Glomerular visceral epithelial cell (primary cell): Measurements from ENCODE around the gene RPL36.
"Not testable (repeated sequence)": the region's sequence is repeated elsewhere in the genome, so short reads cannot be mapped to it uniquely, and the experiment has no call there.

Experiments used
- DNase-seq: peaks from one replicate; pipeline ENCODE4 v3.0.0-alpha.2; 2016; ENCODE audit errors: extremely low spot score

The RPL36 gene

GRCh38 chr19:5690955-5691821 lies 1.1 kb downstream of the RPL36 start:
- DNase-seq = peak; percentile 61

GRCh38 chr19:5691822-5692722 lies 2.0 kb downstream of the RPL36 start:
- peak; percentile 30 for DNase-seq

DNA sequence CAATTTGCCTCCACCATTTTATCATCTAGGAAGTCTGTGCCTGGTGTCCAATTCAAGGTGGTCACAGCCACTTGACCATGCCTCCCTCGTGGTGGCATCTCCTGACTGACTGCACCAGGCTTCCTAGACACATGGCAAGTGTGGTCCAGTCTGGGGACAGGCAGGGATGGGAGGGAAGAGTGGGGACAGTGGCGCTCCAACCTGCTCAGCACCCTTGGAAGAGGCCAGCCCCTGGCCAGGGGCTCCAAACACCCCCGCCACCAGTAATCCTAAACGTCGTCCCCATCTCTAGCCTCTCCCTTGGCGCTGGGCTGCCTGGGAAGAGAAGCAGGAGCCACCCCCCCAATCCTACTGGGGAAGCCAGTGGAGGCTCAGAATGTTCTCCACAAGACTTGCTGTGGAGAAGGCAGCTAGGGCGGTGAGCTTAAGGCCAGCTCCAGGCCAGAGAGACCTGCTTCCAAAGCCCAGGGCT lies 2.7 kb downstream of the RPL36 start:
- DNase-seq = no peak

DNA sequence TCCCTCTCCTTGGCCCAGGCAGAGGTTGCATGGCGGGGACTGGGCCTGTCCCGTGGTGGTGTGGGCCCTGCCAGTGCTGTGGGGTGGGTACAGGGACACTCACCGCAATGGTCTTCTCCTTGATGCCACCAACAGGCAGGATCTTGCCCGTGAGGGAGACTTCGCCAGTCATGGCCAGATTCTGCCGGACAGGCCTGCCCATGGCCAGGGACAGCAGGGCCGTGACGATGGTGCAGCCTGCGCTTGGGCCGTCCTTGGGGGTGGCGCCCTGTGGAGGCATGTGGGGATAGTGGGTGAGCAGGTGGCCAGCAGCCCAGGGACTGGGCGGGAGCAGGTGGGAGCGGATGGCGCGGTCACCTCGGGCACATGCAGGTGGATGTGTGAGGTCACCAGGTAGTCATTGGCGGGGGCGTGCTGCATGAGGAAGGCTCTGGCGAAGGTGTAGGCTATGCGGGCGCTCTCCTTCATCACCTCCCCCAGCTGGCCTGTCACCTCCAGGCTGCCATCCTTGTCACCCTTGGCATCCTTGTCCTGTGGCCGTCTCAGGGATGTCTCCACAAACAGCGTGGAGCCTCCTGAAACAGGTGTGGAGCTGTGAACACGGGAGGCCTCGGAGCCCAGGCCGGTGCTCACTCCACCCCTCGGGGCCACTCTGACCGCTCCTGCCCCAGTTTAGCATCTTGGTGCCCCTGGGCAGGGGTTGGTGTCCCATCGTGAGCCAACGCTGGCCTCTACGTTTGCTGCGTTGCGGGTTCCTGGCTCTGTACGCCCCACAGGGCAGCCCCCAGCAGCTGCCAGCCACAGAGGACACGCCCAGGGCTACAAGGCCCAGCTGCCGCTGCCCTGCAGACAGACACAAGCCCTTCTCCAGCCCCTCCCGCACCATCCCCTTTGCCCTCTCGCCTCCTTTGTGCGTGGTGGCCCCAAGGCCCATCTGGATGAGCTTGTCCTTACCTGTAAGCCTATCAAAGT lies 3.4 kb downstream of the RPL36 start:
- DNase-seq = no peak

DNA sequence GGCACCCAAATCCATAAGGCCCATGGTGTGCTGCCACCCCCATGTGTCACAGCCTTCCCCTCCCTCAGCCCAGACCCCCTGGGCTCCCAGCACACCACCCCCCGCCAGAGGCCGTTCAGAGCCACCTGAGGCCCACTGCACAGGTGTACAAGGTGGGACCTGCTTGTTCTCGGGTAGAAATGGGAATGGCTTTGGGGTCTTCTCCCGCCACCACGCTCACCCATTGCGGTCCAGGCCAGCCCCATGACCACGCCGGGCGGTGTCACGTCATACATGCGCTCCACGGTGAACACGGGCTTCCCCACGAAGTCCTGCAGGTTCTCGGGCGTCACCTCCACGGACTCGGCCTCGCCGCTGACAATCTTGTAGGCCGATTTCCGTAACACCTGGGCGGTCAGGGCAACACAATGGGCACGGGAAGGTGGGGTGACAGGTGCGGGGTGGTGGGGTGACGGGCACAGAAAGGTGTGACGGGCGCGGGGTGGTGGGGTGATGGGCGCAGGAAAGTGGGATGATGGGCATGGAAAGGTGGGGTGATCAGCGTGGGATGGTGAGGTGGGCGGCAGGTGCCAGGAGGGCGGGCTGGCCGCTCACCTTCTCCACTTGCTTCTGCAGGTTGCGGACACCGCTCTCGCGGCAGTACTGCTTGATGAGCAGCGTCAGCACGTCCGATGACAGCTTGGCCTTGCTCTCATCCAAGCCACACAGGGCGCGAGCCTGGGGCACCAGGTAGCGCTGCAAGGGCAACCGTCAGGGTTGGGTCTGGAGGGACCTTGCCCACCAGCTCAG lies 4.3 kb downstream of the RPL36 start:
- DNase-seq = no peak

DNA sequence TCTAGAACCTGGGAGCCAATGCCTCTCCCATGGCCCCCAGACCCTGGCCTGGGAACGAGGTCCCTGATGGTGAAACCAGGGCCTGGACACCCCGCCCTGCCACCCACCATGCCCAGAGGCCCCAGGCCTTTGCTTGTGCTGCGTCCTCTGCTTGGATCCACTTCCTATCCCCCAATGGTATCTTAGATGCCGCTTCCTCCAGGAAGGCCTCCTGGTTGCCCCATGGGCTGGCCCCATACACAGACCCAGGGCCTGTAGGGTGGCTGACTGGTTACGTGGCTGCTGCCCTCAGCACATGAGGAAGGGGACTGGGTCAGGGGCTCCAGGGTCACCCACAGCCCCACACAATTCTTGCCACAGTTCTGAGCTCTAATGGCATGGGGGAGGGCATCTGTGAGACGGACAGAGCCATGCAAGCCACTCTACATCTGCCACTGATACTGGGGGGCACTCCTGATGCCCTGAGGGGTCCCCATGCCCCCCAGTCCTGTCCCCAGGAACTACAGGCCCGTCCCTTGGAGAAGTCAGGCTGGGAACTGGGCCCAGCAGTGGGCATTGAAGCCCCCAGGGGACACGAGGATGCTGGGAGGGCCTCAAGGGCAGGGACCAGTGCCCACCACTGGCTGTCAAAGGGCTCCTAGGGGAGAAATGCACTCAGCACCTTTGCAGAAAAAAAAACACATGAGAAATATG lies 5.0 kb downstream of the RPL36 start:
- DNase-seq = no peak

DNA sequence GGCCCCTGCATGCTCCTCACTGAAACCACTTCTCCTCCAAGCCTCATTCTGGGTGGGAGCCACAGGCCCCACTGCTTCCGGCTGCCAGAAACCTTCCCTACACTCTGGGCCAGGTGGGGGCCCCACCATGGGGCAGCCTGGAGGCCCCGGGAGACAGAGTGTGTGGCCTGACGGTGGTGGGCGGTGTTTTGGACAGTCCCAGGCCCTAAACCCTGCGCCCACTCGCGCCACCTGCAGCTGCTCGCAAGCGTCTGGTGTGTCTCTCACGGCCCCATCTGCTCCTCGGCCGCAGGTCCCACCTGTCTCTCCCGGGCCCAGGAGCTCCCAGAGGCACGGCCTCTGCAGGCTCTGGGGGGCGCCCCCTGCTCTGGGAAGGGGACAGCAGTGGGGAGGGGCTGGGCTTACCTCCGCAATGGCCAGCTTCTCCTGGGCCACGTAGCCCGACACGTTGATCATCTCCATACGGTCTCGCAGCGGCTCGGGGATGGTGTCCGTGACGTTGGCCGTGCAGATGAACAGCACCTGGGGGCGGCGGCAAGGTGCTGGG lies 5.6 kb downstream of the RPL36 start:
- DNase-seq = no peak

GRCh38 chr19:5696196-5697021 lies 6.3 kb downstream of the RPL36 start:
- DNase-seq = no peak

- no peak for DNase-seq
Measured at GRCh38 chr19:5697022-5697889, 7.2 kb downstream of the RPL36 start.

GRCh38 chr19:5697890-5698634 lies 8.0 kb downstream of the RPL36 start:
- DNase-seq = no peak

DNA sequence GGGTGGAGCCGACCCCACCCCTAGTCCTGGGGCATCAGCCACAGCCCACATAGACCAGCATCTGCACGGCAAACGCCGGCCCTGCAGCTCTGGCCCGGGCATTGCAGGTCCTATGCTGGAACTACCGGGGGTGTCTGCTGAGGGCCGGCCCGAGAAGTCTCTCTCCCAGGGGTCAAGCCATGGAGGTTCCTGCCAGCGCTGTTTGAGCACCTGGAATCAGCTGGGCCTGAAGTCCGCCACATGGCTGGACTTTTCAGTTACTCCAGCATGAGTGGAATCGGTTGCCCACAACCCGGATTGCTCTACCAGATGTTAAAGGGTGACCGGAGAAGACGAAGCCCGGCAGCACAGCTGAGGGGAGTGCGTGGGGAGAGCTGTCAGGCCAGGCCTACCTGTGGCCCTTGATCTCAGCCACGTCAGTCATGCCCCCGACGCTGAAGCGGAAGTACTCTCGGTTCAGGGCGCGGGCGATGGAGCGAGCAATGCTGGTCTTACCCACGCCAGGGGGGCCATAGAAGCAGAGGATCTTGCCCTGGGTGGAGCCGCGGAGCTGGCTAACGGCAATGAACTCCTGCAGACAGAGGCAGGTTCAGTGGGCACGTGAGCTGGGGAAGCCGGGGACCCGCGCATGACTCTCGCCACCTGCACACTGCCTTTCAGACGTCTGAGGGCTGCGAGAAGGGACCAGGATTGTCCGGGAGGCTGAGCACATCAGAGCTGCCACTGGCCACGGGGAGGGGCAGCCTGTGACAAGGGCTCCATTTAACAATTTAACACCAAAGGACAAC lies 8.7 kb downstream of the RPL36 start:
- no peak for DNase-seq

- no peak for DNase-seq
Measured at GRCh38 chr19:5700455-5701092, 10.5 kb downstream of the RPL36 start.

DNA sequence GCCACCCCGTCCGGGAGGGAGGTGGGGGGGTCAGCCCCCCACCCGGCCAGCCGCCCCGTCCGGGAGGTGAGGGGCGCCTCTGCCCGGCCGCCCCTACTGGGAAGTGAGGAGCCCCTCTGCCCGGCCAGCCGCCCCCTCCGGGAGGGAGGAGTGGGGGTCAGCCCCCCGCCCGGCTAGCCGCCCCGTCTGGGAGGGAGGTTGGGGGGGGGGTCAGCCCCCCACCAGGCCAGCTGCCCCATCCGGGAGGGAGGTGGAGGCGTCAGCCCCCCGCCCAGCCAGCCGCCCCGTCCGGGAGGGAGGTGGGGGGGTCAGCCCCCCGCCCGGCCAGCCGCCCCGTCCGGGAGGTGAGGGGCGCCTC lies 11.9 kb downstream of the RPL36 start:
- not testable (repeated sequence) for DNase-seq

- DNase-seq = no peak
Measured at GRCh38 chr19:5703819-5704818, 14.0 kb downstream of the RPL36 start.

- no peak for DNase-seq
Measured at GRCh38 chr19:5705552-5705951, 15.5 kb downstream of the RPL36 start.
